Activated T-cell treated with anti-CD3 and anti-CD28 coated beads for 1 hour (primary cell): Measurements from ENCODE around the gene SLC25A39.
"Not testable (repeated sequence)": the region's sequence is repeated elsewhere in the genome, so short reads cannot be mapped to it uniquely, and the experiment has no call there.

Source experiments
- DNase-seq: peaks from one replicate; pipeline ENCODE4 v3.0.0-alpha.2; 2020; ENCODE audit warnings: low read depth

The SLC25A39 gene

DNA sequence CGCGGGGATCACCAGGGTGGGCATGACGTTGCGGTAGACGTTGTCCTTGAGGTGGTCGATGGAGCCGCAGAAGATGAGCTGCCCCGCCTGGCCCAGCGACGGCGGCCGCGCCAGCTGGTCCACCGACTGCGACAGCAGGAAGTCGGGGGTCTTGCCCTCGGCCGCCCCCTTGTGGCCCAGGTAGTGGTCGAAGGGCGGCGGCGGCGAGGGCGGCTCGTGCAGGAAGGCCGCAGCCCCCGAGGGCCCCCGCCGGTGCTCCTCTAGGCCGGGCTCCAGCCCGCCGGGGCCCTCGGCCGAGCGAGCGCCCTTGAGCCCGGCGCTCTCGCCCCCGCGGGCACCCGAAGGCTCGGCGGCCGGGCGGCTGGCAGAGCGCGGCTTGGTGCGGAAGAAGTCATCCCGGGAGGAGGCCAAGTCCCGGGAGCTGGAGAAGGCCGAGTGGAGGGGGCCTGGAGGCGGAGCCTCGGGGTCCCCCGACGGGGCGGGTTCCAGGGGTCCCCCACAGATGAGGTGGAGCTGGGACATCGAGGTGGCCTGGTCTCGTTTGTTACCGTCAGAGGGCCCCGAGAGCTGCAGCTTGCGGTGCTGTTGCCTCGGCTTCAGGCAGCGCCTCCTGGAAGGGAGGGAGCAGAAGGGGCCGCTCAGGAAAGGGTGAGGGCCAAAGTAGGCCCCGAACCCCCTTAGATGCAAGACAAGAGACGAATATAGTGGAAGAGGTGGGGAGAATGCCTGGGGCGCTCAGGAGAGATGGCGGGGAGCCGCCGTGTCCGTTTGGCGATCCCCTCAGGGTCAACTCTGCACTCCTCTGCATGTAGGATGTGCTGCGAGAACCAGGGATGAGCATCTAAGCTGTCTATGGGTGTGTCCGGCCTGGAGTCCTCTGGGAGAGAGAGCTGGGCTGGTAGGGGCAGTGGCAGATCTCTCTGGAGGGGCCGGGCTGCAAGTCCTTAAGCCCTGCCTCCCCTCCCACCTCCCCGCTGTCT is 30.2 kb upstream of the SLC25A39 start:
- DNase-seq: peak; percentile 60

DNA sequence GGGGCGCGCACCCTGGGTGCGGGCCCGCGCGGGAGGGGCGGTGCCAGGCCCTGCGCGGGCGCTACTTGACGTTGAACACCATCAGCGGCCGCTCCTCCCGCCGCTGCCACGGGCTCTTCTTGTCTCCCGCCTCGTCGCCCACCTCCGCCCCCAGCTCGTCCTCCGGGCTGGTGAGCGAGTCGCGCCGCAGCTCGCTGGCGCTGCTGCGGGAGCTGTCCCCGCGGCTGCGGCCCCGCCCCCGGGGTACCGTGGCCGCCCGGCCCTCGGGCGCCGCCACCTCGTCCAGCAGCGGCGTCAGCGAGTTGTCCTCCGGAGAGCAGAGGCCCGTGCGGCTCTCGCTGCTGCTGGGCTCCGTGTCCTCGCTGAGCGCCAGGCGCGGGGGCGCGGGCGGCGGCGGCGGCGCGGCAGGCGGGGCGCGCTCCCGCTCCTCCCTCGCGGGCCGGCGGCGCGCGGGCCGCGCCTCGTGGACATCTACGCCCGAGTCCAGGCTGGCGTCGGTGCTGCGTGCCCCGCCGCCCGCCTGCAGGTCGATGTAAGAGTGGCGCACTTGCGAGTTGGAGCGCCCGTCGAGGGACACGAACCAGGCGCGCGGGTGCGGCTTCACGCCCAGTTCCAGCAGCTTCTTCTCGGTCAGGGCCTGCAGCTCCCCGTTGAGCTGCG is 29.2 kb upstream of the SLC25A39 start:
- DNase-seq: no peak

DNA sequence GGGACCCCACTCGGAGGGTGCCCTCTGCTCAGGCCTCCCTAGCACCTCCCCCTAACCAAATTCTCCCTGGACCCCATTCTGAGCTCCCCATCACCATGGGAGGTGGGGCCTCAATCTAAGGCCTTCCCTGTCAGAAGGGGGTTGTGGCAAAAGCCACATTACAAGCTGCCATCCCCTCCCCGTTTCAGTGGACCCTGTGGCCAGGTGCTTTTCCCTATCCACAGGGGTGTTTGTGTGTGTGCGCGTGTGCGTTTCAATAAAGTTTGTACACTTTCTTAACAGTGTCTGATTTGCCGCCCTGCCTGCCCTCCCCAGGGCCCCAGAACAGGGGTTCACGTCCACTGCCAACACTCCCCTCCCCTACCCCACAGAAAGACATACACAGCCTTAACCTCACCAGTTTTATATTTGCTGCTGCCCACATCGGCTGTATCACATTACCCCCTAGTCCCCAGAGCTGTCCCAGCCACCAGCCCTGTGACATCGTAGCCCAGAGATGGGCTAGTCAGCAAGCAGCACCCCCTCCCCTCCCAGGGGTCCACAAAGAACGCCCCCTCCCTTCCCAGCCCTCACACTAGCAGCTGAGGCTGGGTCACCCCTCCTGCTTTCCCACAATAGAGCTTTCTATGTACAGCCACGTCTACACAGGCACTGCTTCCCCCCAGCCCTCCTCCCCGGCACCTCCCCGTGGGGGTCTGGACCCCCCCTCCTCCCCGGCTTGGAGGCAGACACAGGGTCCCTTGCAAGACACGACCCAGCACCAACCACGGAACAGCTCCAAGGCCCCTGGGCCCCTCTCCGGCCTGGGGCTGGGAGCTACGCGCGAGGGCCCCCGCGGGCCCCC is 28.4 kb upstream of the SLC25A39 start:
- no peak for DNase-seq

DNA sequence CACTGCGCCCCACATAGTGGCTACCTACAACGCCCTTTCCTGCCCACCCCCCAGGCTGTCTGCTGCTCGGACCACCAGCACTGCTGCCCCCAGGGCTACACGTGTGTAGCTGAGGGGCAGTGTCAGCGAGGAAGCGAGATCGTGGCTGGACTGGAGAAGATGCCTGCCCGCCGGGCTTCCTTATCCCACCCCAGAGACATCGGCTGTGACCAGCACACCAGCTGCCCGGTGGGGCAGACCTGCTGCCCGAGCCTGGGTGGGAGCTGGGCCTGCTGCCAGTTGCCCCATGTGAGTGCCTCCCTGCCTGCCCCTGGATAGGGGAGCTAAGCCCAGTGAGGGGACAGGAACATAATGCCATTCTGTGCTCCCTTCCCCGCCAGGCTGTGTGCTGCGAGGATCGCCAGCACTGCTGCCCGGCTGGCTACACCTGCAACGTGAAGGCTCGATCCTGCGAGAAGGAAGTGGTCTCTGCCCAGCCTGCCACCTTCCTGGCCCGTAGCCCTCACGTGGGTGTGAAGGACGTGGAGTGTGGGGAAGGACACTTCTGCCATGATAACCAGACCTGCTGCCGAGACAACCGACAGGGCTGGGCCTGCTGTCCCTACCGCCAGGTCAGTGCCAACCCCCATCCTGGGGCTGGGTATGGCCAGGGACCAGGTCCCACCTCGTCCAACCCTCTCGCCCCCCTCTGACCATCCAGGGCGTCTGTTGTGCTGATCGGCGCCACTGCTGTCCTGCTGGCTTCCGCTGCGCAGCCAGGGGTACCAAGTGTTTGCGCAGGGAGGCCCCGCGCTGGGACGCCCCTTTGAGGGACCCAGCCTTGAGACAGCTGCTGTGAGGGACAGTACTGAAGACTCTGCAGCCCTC is 27.6 kb upstream of the SLC25A39 start:
- no peak for DNase-seq

DNA sequence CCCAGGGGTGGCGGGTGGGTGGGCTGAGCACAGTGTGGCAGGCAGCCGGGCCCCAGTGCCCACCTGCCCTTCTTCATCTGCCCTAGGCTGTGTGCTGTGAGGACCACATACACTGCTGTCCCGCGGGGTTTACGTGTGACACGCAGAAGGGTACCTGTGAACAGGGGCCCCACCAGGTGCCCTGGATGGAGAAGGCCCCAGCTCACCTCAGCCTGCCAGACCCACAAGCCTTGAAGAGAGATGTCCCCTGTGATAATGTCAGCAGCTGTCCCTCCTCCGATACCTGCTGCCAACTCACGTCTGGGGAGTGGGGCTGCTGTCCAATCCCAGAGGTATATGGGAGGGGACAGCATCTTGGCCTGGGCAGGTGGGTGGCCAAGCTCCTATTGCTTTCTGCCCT is 26.8 kb upstream of the SLC25A39 start:
- no peak for DNase-seq

DNA sequence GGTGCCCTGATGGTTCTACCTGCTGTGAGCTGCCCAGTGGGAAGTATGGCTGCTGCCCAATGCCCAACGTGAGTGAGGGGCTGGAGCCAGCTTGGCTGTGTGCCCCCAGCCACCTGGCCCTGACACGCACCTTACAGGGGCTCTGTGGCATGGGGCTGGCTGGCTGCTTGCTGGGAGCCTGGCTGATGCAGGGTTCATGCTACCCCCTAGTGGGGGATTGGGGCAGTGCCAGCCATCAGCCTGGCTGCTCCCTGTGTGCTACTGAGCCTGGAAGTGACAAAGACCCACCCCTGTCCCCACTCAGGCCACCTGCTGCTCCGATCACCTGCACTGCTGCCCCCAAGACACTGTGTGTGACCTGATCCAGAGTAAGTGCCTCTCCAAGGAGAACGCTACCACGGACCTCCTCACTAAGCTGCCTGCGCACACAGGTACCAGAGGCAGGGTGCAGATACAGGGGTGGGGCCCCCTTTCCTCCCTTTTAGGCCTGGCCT is 26.2 kb upstream of the SLC25A39 start:
- peak; percentile 67 for DNase-seq

DNA sequence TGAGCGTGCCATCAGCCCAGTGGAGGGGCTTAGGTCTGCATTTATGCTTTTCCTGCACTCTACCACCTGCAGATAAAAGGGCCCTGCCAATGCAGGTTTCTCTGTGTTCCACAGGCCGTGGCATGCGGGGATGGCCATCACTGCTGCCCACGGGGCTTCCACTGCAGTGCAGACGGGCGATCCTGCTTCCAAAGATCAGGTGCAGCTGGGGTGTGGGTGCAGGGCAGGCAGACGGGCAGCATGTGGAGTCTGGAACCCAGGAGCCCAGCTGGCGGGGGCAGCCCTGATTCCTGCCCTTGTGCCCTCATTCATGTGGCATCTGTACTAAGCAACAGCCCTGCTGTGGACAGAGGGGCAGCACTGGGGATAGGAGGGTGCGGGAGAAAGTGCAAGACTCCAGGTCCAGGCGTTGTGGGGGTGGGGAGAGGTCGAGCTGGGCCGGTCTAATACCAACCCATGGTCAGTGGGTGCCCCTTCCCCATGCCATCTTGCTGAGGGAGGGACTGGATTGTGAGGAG is 25.0 kb upstream of the SLC25A39 start:
- DNase-seq: no peak

DNA sequence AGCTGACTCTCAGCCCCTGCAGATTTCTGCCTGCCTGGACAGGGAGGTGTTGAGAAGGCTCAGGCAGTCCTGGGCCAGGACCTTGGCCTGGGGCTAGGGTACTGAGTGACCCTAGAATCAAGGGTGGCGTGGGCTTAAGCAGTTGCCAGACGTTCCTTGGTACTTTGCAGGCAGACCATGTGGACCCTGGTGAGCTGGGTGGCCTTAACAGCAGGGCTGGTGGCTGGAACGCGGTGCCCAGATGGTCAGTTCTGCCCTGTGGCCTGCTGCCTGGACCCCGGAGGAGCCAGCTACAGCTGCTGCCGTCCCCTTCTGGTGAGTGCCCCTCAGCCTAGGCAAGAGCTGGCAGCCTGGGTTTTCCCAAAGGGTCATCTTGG is 24.4 kb upstream of the SLC25A39 start:
- DNase-seq: no peak

DNA sequence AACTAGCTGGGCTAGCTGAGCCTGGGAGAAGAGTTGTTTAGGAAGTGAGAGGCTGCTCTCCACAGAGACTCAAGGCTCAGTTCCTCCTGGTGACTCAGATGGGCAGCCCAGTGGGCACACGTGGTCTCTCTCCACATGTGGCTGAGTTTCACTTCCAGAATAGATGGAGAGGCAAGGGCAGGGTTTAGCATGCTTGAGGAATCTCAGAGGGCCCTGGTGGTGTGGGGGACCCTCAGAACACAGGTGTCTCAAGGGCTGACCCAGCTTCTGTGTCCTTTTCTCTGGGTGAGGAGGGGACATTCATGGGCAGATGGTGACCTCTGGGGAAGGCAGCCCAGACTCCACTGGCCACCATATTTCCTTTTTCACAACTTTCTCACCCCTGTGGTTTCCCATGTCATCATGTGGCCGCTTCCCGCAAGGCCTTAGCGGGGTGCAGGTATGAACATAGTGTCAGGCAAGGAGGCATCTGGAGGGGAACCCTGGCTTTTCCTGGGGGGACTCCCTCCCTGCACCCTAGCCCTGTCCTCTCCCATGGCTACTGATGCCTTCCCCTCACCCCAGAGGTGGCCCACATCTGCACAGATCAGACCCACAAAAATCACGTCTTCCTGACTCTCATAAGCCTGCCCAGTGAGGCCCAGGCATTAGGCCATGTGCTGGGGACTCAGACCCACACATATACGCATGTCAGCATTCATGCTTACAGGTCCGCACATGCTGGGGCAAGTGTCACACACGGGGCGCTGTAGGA is 23.8 kb upstream of the SLC25A39 start:
- no peak for DNase-seq

DNA sequence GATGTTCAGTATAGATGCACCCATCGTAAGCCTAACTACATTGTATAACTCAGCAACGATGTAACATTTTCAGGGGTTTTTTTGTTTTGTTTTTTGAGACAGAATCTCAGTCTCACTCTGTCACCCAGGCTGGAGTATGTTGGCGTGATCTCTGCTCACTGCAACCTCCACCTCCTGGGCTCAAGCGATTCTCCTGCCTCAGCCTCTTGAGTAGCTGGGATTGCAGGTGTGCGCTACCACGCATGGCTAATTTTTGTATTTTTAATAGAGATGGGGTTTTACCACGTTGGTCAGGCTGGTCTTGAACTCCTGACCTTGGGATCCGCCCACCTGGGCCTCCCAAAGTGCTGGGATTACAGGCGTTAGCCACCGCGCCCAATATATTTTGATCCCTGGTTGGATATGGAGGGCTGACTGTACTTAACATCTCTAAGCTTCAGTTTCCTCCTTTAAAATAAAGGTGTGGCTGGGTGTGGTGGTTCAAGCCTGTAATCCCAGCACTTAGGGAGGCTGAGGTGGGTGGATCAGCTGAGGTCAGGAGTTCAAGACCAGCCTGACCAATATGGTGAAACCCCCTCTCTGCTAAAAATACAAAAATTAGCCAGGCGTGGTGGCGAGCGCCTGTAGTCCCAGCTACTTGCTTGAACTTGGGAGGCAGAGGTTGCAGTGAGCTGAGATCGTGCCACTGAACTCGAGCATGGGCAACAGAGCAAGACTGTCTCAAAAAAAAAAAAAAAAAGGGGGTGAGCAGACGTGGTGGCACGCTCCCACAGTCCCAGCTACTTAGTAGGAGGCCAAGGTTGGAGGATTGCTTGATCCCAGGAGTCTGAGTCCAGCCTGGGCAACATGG is 22.8 kb upstream of the SLC25A39 start:
- DNase-seq: not testable (repeated sequence)

DNA sequence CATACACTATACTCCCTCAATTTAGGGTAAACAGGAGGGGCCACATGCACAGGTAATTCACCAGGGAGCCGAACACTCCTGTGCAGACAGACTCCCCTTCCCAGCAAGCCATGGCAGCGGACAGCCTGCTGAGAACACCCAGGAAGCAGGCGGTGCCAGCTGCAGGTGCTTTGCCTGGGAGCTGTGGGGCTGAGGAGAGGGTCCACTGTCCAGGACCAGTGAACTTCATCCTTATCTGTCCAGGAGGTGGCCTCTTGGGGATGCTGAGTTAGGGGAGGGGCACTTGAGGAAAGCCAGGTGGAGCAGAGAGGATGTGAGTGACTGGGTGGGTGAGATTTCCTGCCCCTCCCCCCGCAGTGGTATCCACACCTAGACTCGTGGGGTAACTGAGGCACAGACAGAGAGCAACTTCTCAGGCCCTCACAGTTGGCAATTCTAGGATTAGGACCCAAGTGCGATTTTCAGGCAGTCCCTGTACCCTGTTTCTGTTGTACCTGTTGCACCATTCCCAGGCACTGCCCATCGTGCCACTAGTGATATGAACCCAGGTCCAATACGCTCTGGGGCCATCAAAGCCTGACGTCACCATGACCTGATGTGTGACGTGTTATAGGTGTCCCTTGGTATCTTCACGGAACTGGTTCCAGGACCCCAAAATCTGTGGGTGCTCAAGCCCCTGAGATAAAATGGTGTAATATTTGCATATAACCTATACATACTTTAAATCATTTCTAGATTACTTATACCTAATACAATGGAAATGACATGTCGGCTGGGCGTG is 21.6 kb upstream of the SLC25A39 start:
- no peak for DNase-seq

DNA sequence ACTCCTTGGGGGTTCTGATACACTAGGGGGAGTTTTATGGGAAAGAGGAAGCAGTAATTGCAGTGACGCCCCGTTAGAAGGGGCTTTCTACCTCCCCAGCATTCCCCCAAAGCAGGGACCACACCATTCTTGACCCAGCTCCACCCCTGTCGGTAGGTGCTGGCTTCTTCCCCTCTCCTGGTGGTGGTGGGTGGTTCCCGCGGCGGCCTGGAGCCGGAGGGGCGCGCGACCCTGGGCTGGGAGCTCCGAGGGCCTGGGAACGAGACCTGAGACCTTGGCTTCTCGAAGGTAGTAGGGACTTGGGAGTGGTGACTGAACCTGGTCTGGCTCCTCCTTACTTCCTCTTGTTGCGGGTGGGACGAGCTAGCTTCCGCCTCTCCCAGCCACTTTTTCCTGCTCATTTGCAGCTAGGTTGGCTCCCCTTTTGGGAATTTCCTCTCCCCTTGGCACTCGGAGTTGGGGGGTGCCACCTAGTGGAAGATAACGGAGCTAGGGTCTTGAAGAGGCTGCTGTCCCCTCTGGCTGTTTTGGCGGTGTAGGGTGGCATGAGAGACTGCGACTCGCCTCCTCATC is 20.9 kb upstream of the SLC25A39 start:
- DNase-seq: no peak

DNA sequence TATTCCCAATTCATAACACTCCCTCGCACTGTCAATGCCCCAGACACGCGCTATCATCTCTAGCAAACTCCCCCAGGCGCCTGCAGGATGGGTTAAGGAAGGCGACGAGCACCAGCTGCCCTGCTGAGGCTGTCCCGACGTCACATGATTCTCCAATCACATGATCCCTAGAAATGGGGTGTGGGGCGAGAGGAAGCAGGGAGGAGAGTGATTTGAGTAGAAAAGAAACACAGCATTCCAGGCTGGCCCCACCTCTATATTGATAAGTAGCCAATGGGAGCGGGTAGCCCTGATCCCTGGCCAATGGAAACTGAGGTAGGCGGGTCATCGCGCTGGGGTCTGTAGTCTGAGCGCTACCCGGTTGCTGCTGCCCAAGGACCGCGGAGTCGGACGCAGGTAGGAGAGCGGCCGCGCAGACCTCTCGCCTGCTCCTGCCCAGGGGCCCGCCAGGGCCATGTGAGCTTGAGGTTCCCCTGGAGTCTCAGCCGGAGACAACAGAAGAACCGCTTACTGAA is 20.4 kb upstream of the SLC25A39 start, which contains the start of gene GRN:
GRN (plus strand) TSS at position 364 of the 515 bp plus-strand sequence. CDS start 3,863 bp downstream, outside the sequence.
- DNase-seq: peak; percentile 72

DNA sequence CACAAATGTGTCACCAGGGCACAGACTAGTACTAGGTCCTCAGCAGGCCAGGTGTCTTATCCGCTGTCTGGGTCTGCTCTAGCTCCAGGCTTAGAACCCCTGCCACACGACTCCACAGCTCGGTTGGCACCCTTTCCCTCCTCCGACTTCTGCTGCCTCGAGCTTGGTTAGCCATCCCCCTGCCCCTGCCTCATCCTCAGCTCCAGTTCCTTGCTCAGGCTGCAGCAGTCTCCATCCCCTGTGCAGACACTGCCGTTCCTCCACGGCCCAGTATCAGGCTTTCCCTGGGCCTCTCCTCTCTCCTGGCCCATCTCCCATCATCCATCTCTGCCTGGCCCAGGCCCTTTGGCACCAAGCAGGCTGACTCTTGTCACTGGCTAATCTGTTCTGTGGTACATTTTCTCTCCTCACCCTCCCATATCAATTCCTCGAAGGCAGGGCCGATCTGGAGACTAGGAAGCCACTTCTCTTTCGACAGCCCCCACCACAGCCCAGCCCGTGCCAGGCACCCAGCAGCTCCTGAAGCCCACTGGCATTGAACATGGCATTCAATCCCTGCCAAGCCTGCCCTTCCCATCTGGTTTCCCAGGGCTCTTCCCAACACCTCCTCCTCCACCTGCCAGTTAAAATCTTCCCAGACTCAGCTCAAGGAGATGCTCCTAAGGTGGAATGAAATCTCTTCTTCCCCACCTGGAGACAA is 19.0 kb upstream of the SLC25A39 start:
- no peak for DNase-seq

DNA sequence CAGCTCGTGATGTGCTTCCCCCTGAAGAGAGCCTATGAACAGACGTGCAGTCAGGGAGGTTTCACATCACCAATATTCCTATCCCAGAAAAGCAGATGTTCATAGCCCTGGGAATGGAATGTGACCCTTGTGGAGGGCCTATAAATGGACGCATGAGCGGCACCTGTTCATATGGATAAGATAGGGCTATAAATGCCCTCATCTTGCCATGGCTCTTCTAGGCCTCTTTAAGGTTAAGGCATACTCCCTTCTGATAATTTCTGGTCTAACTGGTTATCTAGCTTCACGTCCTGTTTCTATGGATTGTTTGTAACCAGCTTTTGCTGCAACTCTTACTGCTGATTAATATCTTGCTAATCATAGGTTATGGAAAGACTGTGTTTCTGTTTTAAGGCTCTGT is 15.9 kb upstream of the SLC25A39 start:
- DNase-seq: not testable (repeated sequence)

DNA sequence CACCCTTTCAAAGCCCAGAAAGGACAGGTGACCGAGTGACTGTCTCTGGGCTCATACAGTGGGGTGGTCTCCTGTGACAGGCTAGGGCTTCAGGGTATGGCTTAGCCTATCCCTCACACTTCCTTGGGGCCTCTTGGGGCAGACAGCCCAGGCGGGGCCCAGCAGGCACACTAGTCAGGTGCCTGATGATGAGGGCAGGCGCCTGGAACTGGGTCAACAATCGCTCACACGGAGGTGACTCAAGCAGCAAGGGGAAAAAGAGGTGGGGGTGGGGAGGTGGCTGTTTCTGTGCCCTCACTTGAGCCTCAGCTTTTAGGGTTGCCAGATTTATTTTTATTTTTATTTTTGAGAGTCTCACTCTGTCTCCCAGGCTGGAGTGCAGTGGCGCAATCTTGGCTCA is 14.1 kb upstream of the SLC25A39 start:
- no peak for DNase-seq

DNA sequence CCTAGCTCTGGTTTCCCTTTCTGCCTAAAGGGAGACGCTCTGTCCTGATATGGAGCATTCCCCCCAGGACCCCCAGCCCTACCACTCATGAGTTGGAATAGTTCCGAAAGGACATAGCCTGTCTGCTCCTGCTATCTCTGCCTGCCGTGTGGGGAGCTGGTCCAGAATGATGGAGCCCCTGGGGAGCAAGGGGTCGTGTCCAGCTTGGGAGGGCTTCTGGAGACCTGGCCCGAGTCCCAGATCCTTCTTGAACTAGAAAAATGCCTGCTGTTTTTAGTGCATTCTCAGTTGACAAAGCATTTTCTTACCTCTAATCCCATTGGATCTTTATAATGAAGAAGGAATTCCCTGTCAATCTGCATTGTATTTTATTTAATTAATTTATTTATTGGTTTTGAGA is 11.3 kb upstream of the SLC25A39 start:
- no peak for DNase-seq
